ENCODE measurements around the gene MAST2. TPM values are rescaled to one million over a fixed set of nuclear protein-coding genes. Genes with fewer than 3 reads are reported as not detected.

The MAST2 gene
- total RNA-seq, 1 donor from 2014 or later, result 27.6 TPM

DNA sequence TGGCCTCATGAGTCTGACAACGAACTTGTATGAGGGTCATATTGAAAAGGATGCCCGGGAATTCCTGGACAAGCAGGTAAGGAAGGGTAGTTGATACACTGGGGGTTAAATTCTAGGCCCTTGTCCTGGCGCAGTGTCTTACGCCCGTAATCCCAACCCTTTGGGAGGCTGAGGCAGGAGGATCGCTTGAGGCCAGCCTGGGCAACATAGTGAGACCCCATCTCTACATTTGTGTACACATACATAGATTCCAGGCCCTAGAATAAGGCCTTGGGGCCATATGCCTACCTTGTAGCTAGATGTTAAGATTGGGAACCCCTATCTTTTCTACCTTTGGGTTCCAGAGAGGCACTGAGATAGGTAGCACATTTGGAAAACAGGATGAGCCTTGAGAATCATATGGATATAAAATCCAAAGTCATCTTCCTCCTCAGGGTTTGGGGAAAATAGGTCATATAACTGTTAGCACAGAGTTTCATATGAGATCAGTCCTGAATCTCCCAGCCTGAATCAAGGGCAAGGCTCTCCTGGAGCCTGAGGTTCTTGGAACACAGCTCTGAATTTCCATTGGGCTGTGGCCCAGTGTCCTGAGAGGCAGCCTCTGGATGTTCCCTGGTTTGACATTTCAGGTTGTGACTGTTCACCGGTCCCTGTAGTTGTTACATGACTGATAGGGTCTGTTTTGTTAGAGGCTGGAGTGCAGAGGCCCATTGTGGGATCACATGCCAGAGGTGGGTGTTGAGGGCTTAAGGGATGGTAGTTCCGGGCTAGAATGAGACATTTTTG, 224.6 kb downstream of the MAST2 start:
- H3K9me3 Mint-ChIP-seq (ENCODE audit: unreplicated experiment), result no peaks in the 10 kb centered on the region
- DNase-seq (ENCODE audit: low spot score), result no peak
- no peak overlapping the region for H3K27ac Mint-ChIP-seq (ENCODE audit: unreplicated experiment)
- TF ChIP-seq, protein P1, sequence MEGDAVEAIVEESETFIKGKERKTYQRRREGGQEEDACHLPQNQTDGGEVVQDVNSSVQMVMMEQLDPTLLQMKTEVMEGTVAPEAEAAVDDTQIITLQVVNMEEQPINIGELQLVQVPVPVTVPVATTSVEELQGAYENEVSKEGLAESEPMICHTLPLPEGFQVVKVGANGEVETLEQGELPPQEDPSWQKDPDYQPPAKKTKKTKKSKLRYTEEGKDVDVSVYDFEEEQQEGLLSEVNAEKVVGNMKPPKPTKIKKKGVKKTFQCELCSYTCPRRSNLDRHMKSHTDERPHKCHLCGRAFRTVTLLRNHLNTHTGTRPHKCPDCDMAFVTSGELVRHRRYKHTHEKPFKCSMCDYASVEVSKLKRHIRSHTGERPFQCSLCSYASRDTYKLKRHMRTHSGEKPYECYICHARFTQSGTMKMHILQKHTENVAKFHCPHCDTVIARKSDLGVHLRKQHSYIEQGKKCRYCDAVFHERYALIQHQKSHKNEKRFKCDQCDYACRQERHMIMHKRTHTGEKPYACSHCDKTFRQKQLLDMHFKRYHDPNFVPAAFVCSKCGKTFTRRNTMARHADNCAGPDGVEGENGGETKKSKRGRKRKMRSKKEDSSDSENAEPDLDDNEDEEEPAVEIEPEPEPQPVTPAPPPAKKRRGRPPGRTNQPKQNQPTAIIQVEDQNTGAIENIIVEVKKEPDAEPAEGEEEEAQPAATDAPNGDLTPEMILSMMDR (IDR thresholded peaks at IDR 0.05; ENCODE audit: unreplicated experiment), result no peak
- peaks cover 21% of the 10 kb centered on the region for H3K36me3 Mint-ChIP-seq (ENCODE audit: low read depth, unreplicated experiment)
- H3K4me3 Mint-ChIP-seq (ENCODE audit: unreplicated experiment), result no peak overlapping the region
- peaks cover 7% of the 10 kb centered on the region for H3K27me3 Mint-ChIP-seq (ENCODE audit: unreplicated experiment)
- H3K4me1 Mint-ChIP-seq (ENCODE audit: unreplicated experiment), result peaks cover 10% of the 10 kb centered on the region

DNA sequence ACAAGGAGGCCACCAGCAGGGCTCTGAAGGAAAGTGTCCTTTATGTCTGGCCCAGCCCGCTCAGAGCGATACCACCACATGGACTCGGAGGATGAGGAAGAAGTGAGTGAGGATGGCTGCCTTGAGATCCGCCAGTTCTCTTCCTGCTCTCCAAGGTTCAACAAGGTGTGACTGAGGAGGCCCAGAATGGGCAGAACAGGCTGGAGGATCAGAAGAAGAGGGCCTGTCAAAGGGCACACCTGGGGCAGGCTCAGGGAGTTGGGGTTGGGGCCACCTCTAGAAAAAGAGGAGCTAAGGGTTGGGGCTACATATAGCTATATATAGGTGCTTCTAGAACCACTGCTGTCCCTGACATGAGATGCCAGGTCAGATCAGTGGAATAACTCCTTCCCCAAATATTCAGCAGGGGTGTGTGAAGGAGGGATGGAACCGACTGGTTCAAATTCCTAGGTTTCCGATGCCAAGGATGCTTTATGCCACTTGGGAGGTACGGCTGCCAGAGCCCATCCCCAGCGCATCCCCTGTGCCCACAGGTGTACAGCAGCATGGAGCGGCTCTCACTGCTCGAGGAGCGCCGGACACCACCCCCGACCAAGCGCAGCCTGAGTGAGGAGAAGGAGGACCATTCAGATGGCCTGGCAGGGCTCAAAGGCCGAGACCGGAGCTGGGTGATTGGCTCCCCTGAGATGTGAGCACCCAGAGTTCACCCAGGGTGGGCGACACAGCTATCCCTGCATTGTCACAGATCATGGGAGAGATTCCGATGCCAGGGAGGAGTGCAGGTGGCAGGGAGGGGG, 226.9 kb downstream of the MAST2 start:
- Mint-ChIP-seq H3K9me3 (ENCODE audit: unreplicated experiment) (no peaks in the 10 kb centered on the region), H3K4me1 (ENCODE audit: unreplicated experiment) (peaks cover 10% of the 10 kb centered on the region), H3K27ac (ENCODE audit: unreplicated experiment) (no peak overlapping the region), H3K27me3 (ENCODE audit: unreplicated experiment) (peaks cover 17% of the 10 kb centered on the region), H3K36me3 (ENCODE audit: low read depth, unreplicated experiment) (peaks cover 11% of the 10 kb centered on the region), H3K4me3 (ENCODE audit: unreplicated experiment) (peak overlapping the region; percentile 21)
- TF ChIP-seq, protein P1 (IDR thresholded peaks at IDR 0.05; ENCODE audit: unreplicated experiment), result no peak
- DNase-seq (ENCODE audit: low spot score), result no peak

DNA sequence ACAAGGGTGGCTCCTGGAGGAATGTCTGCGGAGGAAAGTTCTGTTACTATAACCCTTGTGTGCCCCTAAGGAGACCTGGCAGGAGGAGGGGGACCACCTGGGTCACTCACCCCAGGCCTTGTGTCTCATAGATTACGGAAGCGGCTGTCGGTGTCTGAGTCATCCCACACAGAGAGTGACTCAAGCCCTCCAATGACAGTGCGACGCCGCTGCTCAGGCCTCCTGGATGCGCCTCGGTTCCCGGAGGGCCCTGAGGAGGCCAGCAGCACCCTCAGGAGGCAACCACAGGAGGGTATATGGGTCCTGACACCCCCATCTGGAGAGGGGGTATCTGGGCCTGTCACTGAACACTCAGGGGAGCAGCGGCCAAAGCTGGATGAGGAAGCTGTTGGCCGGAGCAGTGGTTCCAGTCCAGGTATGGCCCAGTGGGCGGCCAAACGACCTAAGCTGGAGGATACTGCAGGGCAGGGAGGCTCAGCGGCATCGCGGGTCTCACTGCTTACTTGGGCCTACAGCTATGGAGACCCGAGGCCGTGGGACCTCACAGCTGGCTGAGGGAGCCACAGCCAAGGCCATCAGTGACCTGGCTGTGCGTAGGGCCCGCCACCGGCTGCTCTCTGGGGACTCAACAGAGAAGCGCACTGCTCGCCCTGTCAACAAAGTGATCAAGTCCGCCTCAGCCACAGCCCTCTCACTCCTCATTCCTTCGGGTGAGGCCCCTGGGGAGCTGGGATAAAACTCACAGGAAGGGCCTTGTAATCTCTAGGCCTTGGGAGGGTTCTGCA, 227.7 kb downstream of the MAST2 start:
- H3K9me3 Mint-ChIP-seq (ENCODE audit: unreplicated experiment), result no peaks in the 10 kb centered on the region
- no peak overlapping the region for H3K4me3 Mint-ChIP-seq (ENCODE audit: unreplicated experiment)
- peaks cover 17% of the 10 kb centered on the region for H3K27me3 Mint-ChIP-seq (ENCODE audit: unreplicated experiment)
- peaks cover 11% of the 10 kb centered on the region for H3K36me3 Mint-ChIP-seq (ENCODE audit: low read depth, unreplicated experiment)
- DNase-seq (ENCODE audit: low spot score), result no peak
- H3K27ac Mint-ChIP-seq (ENCODE audit: unreplicated experiment), result peak overlapping the region; percentile 57
- TF ChIP-seq, protein P1 (IDR thresholded peaks at IDR 0.05; ENCODE audit: unreplicated experiment), result no peak
- H3K4me1 Mint-ChIP-seq (ENCODE audit: unreplicated experiment), result peaks cover 10% of the 10 kb centered on the region

DNA sequence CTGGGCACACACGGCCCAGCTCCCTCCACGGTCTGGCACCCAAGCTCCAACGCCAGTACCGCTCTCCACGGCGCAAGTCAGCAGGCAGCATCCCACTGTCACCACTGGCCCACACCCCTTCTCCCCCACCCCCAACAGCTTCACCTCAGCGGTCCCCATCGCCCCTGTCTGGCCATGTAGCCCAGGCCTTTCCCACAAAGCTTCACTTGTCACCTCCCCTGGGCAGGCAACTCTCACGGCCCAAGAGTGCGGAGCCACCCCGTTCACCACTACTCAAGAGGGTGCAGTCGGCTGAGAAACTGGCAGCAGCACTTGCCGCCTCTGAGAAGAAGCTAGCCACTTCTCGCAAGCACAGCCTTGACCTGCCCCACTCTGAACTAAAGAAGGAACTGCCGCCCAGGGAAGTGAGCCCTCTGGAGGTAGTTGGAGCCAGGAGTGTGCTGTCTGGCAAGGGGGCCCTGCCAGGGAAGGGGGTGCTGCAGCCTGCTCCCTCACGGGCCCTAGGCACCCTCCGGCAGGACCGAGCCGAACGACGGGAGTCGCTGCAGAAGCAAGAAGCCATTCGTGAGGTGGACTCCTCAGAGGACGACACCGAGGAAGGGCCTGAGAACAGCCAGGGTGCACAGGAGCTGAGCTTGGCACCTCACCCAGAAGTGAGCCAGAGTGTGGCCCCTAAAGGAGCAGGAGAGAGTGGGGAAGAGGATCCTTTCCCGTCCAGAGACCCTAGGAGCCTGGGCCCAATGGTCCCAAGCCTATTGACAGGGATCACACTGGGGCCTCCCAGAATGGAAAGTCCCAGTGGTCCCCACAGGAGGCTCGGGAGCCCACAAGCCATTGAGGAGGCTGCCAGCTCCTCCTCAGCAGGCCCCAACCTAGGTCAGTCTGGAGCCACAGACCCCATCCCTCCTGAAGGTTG, 231.4 kb downstream of the MAST2 start:
- no peak overlapping the region for H3K27ac Mint-ChIP-seq (ENCODE audit: unreplicated experiment)
- peaks cover 16% of the 10 kb centered on the region for H3K27me3 Mint-ChIP-seq (ENCODE audit: unreplicated experiment)
- DNase-seq (ENCODE audit: low spot score), result no peak
- H3K4me3 Mint-ChIP-seq (ENCODE audit: unreplicated experiment), result no peak overlapping the region
- H3K9me3 Mint-ChIP-seq (ENCODE audit: unreplicated experiment), result no peaks in the 10 kb centered on the region
- TF ChIP-seq, protein P1 (IDR thresholded peaks at IDR 0.05; ENCODE audit: unreplicated experiment), result no peak
- peaks cover 9% of the 10 kb centered on the region for H3K36me3 Mint-ChIP-seq (ENCODE audit: low read depth, unreplicated experiment)
- H3K4me1 Mint-ChIP-seq (ENCODE audit: unreplicated experiment), result no peaks in the 10 kb centered on the region
